SK-N-MC (cell line): Measurements from ENCODE around the gene LDLRAD3.

Experiments used
- DNase-seq: peaks from one replicate; pipeline ENCODE4 v3.0.0-alpha.2; 2011; ENCODE audit warnings: low read depth, low spot score
- H3K27ac ChIP-seq: fragments of 200-600 bp; sonication (generic); 2 replicates; pipeline ENCODE4 v1.5.1; 2016; ENCODE audit warnings: mixed run types
- H3K36me3 ChIP-seq: fragments of 200-600 bp; sonication (generic); 2 replicates; pipeline ENCODE4 v1.6.1; 2017; ENCODE audit warnings: antibody characterized with exemption, low read length, mixed read lengths; ENCODE audit not compliant: insufficient read depth
- H3K4me3 ChIP-seq: fragments of 200-600 bp; sonication (generic); 2 replicates; pipeline ENCODE4 v1.5.1; 2016
- H3K9ac ChIP-seq: fragments of 200-600 bp; sonication (generic); 2 replicates; pipeline ENCODE4 v1.8.0; 2017; ENCODE audit warnings: mixed run types, mixed read lengths; ENCODE audit not compliant: insufficient read length
- H3K9me3 ChIP-seq: fragments of 200-600 bp; sonication (generic); 2 replicates; pipeline ENCODE4 v1.6.1; 2017; ENCODE audit warnings: low read depth, mild to moderate bottlenecking, antibody characterized with exemption, low read length, moderate library complexity, mixed read lengths
- EZH2 ChIP-seq: fragments of 200-600 bp; sonication (generic); IDR thresholded peaks from one replicate; pipeline ENCODE4 v1.6.1; 2017; ENCODE audit warnings: antibody characterized with exemption
- FOXP2 ChIP-seq: optimal IDR thresholded peaks from 2 replicates; pipeline ENCODE3; 2011; ENCODE audit warnings: mild to moderate bottlenecking, moderate library complexity; ENCODE audit not compliant: insufficient read depth; ENCODE audit errors: extremely low read length, control extremely low read depth
- POLR2AphosphoS5 ChIP-seq: IDR thresholded peaks from 2 replicates; pipeline ENCODE4 v1.6.1; 2012; ENCODE audit warnings: mild to moderate bottlenecking, low read depth, low read length, borderline replicate concordance

The LDLRAD3 gene

GRCh38 chr11:36264973-36265344, 321.1 kb downstream of the LDLRAD3 start:
- Histone ChIP-seq H3K9me3 (no peaks in the 10 kb centered on the region), H3K36me3 (no peaks in the 10 kb centered on the region), H3K9ac (no peak overlapping the region), H3K4me3 (no peak overlapping the region), H3K27ac (no peak overlapping the region)
- no peak for TF ChIP-seq POLR2AphosphoS5
- no peak for TF ChIP-seq FOXP2
- no peak for TF ChIP-seq EZH2
- DNase-seq, result no peak

- Histone ChIP-seq H3K36me3 (no peaks in the 10 kb centered on the region), H3K27ac (no peak overlapping the region), H3K4me3 (no peak overlapping the region), H3K9me3 (no peaks in the 10 kb centered on the region), H3K9ac (no peak overlapping the region)
- DNase-seq, result no peak
- no peak for TF ChIP-seq FOXP2
- no peak for TF ChIP-seq EZH2
- TF ChIP-seq POLR2AphosphoS5, result no peak
Measured at GRCh38 chr11:36265793-36266628, 322.1 kb downstream of the LDLRAD3 start.

GRCh38 chr11:36266767-36267166, 322.9 kb downstream of the LDLRAD3 start:
- Histone ChIP-seq H3K36me3 (no peaks in the 10 kb centered on the region), H3K4me3 (no peak overlapping the region), H3K27ac (no peak overlapping the region), H3K9ac (no peak overlapping the region), H3K9me3 (no peaks in the 10 kb centered on the region)
- DNase-seq, result no peak
- TF ChIP-seq EZH2, result no peak
- TF ChIP-seq FOXP2, result no peak
- no peak for TF ChIP-seq POLR2AphosphoS5

GRCh38 chr11:36268337-36268985, 324.6 kb downstream of the LDLRAD3 start:
- Histone ChIP-seq H3K36me3 (peaks cover 3% of the 10 kb centered on the region; the same call in 1 of the 2 replicates), H3K27ac (no peak overlapping the region), H3K9me3 (no peaks in the 10 kb centered on the region), H3K4me3 (no peak overlapping the region), H3K9ac (no peak overlapping the region)
- no peak for DNase-seq
- TF ChIP-seq FOXP2 (no peak), EZH2 (no peak), POLR2AphosphoS5 (no peak)

- TF ChIP-seq EZH2, result no peak
- no peak for TF ChIP-seq POLR2AphosphoS5
- TF ChIP-seq FOXP2, result no peak
- no peak for DNase-seq
- H3K9me3 ChIP-seq, result no peaks in the 10 kb centered on the region
- H3K4me3 ChIP-seq, result no peak overlapping the region
- no peak overlapping the region for H3K9ac ChIP-seq
- peaks cover 8% of the 10 kb centered on the region; the same call in 1 of the 2 replicates for H3K36me3 ChIP-seq
- H3K27ac ChIP-seq, result no peak overlapping the region
Measured at GRCh38 chr11:36270701-36271100, 326.8 kb downstream of the LDLRAD3 start.

- no peak overlapping the region for H3K9ac ChIP-seq
- no peak overlapping the region for H3K27ac ChIP-seq
- H3K4me3 ChIP-seq, result no peak overlapping the region
- peaks cover 8% of the 10 kb centered on the region; the same call in 1 of the 2 replicates for H3K36me3 ChIP-seq
- no peaks in the 10 kb centered on the region for H3K9me3 ChIP-seq
- TF ChIP-seq FOXP2, result no peak
- no peak for TF ChIP-seq POLR2AphosphoS5
- TF ChIP-seq EZH2, result no peak
- DNase-seq, result no peak
Measured at GRCh38 chr11:36271794-36272407, 328.0 kb downstream of the LDLRAD3 start.

- no peak overlapping the region for H3K4me3 ChIP-seq
- DNase-seq, result no peak
- no peak overlapping the region for H3K27ac ChIP-seq
- H3K36me3 ChIP-seq, result peaks cover 8% of the 10 kb centered on the region; the same call in 1 of the 2 replicates
- no peaks in the 10 kb centered on the region for H3K9me3 ChIP-seq
- no peak overlapping the region for H3K9ac ChIP-seq
- TF ChIP-seq EZH2 (no peak), POLR2AphosphoS5 (no peak), FOXP2 (no peak)
Measured at GRCh38 chr11:36273110-36273509, 329.2 kb downstream of the LDLRAD3 start.

GRCh38 chr11:36274414-36274813, 330.6 kb downstream of the LDLRAD3 start:
- TF ChIP-seq FOXP2 (no peak), POLR2AphosphoS5 (no peak), EZH2 (no peak)
- H3K9ac ChIP-seq, result no peak overlapping the region
- no peak overlapping the region for H3K4me3 ChIP-seq
- no peaks in the 10 kb centered on the region for H3K9me3 ChIP-seq
- H3K27ac ChIP-seq, result no peak overlapping the region
- H3K36me3 ChIP-seq, result peaks cover 8% of the 10 kb centered on the region; the same call in 1 of the 2 replicates
- DNase-seq, result no peak
